Endodermal cell (in vitro differentiated cells): Measurements from ENCODE around the gene ZNF837. TPM values are rescaled to one million over a fixed set of nuclear protein-coding genes. Genes with fewer than 3 reads are reported as not detected.
A peak's percentile ranks its signal among the peaks of the same experiment; 100 is the strongest.

Source experiments
- DNase-seq: peaks from one replicate; pipeline ENCODE4 v3.0.0-alpha.2; 2017
- H3K27ac ChIP-seq: 2 replicates; pipeline ENCODE4 v1.5.1; 2013; ENCODE audit warnings: mild to moderate bottlenecking, low read depth, low read length, moderate library complexity
- H3K27me3 ChIP-seq: 2 replicates; pipeline ENCODE4 v1.6.1; 2013; ENCODE audit warnings: mild to moderate bottlenecking, low read length, moderate library complexity; ENCODE audit not compliant: insufficient read depth, control insufficient read depth, poor library complexity, severe bottlenecking
- H3K36me3 ChIP-seq: 2 replicates; pipeline ENCODE4 v1.7.0; 2013; ENCODE audit warnings: mild to moderate bottlenecking, low read length, moderate library complexity; ENCODE audit not compliant: control insufficient read depth, insufficient read depth
- H3K4me1 ChIP-seq: one replicate; pipeline ENCODE4 v1.7.0; 2013; ENCODE audit warnings: low read length; ENCODE audit not compliant: control insufficient read depth, insufficient read depth
- H3K4me3 ChIP-seq: 2 replicates; pipeline ENCODE4 v1.5.1; 2013; ENCODE audit warnings: mild to moderate bottlenecking, low read length, moderate library complexity
- H3K9ac ChIP-seq: 2 replicates; pipeline ENCODE4 v1.6.1; 2013; ENCODE audit warnings: mild to moderate bottlenecking, low read length, moderate library complexity; ENCODE audit not compliant: poor library complexity, severe bottlenecking; ENCODE audit errors: extremely low read depth
- H3K9me3 ChIP-seq: 2 replicates; pipeline ENCODE4 v1.6.1; 2013; ENCODE audit warnings: mild to moderate bottlenecking, low read length, moderate library complexity; ENCODE audit not compliant: control insufficient read depth
- H3K27ac Mint-ChIP-seq: 2 replicates; pipeline ENCODE4 v1.8.0; 2020; ENCODE audit warnings: mixed read lengths
- H3K27me3 Mint-ChIP-seq: 2 replicates; pipeline ENCODE4 v1.8.0; 2021; ENCODE audit warnings: mild to moderate bottlenecking, mixed read lengths; ENCODE audit not compliant: insufficient read depth
- H3K36me3 Mint-ChIP-seq: 2 replicates; pipeline ENCODE4 v1.8.0; 2020; ENCODE audit warnings: low read depth, mixed read lengths
- H3K4me1 Mint-ChIP-seq: 2 replicates; pipeline ENCODE4 v1.8.0; 2020; ENCODE audit warnings: mixed read lengths
- H3K4me3 Mint-ChIP-seq: 2 replicates; pipeline ENCODE4 v1.8.0; 2020; ENCODE audit warnings: mild to moderate bottlenecking, moderate library complexity, mixed read lengths
- H3K9me3 Mint-ChIP-seq: 2 replicates; pipeline ENCODE4 v1.8.0; 2020; ENCODE audit warnings: mild to moderate bottlenecking, mixed read lengths
- CTCF ChIP-seq: fragments of 200-600 bp; sonication (generic); conservative IDR thresholded peaks from 2 replicates; pipeline ENCODE4 v1.5.0; 2021; ENCODE audit warnings: antibody characterized with exemption, mild to moderate bottlenecking
- WGBS, 2 experiments: methylation state at CpG; one replicate each; pipeline versions ENCODE4 v1.1.5 to v1.1.7; 2013; ENCODE audit warnings: missing lambda C conversion rate in 2 of 2, mixed read lengths in 1 of 2; ENCODE audit not compliant: insufficient coverage in 1 of 2, insufficient read length in 1 of 2; 5-methylcytosine and 5-hydroxymethylcytosine counted together
- microRNA-seq: library from miRNA; unstranded; fragments of <30 nt; microRNA quantifications from one replicate; pipeline ENCODE4 v1.2.0, GENCODE V29; 2020; ENCODE audit warnings: borderline microRNAs expressed
- total RNA-seq, 2 donors: library from RNA; stranded (reverse); fragmentation: NEBNext Ultra II Directional in 1 of 2; extraction: Animal tissue kit (Norgen Biotek cat#: 25700) in 1 of 2; gene quantifications; 2 replicates in 1 of 2; 3 replicates in 1 of 2; pipeline ENCODE4 v1.2.1, GENCODE V29; 2021

ZNF837 gene
- total RNA-seq, 2 donors from 2014 or later: 3.1 to 3.8 TPM

- DNase-seq: no peak
- H3K27ac ChIP-seq: no peak overlapping the region
- peak overlapping the region; percentile 86 for H3K9ac ChIP-seq
- Mint-ChIP-seq H3K36me3 (no peaks in the 10 kb centered on the region), H3K4me1 (peaks cover 6% of the 10 kb centered on the region), H3K9me3 (no peaks in the 10 kb centered on the region), H3K27ac (no peak overlapping the region), H3K27me3 (no peaks in the 10 kb centered on the region), H3K4me3 (no peak overlapping the region)
- H3K4me3 ChIP-seq: peak overlapping the region; percentile 99
- H3K4me1 ChIP-seq: peaks cover 8% of the 10 kb centered on the region
- WGBS, 2 experiments: 86 to 91% methylated on average over 4 to 5 of the region's 6 CpGs
- H3K36me3 ChIP-seq: peaks cover 5% of the 10 kb centered on the region
- H3K27me3 ChIP-seq: no peaks in the 10 kb centered on the region
- no peaks in the 10 kb centered on the region for H3K9me3 ChIP-seq
- no peak for TF ChIP-seq CTCF
Measured at GRCh38 chr19:58325311-58326022, 55.4 kb downstream of the ZNF837 start.

- no peaks in the 10 kb centered on the region for H3K4me1 ChIP-seq
- Mint-ChIP-seq H3K27ac (no peak overlapping the region), H3K4me3 (no peak overlapping the region), H3K27me3 (no peaks in the 10 kb centered on the region), H3K4me1 (no peaks in the 10 kb centered on the region), H3K36me3 (peaks cover 12% of the 10 kb centered on the region), H3K9me3 (no peaks in the 10 kb centered on the region)
- no peak overlapping the region for H3K4me3 ChIP-seq
- TF ChIP-seq CTCF: no peak
- no peak overlapping the region for H3K9ac ChIP-seq
- DNase-seq: no peak
- no peaks in the 10 kb centered on the region for H3K27me3 ChIP-seq
- 93 to 94% methylated on average over 9 to 10 of the region's 10 CpGs for WGBS, 2 experiments
- no peaks in the 10 kb centered on the region for H3K9me3 ChIP-seq
- no peak overlapping the region for H3K27ac ChIP-seq
- H3K36me3 ChIP-seq: peaks cover 15% of the 10 kb centered on the region
Measured at GRCh38 chr19:58319241-58319640, 61.6 kb downstream of the ZNF837 start.

- Histone ChIP-seq H3K4me1 (no peaks in the 10 kb centered on the region), H3K36me3 (peaks cover 24% of the 10 kb centered on the region), H3K9me3 (no peaks in the 10 kb centered on the region), H3K27me3 (no peaks in the 10 kb centered on the region), H3K9ac (no peak overlapping the region), H3K4me3 (no peak overlapping the region), H3K27ac (no peak overlapping the region)
- 72 to 78% methylated on average over 4 of the region's 4 CpGs for WGBS, 2 experiments
- Mint-ChIP-seq H3K36me3 (peaks cover 21% of the 10 kb centered on the region), H3K4me1 (no peaks in the 10 kb centered on the region), H3K4me3 (no peak overlapping the region), H3K9me3 (no peaks in the 10 kb centered on the region), H3K27me3 (no peaks in the 10 kb centered on the region), H3K27ac (no peak overlapping the region)
- TF ChIP-seq CTCF: no peak
- no peak for DNase-seq
Measured at GRCh38 chr19:58318297-58318696, 62.5 kb downstream of the ZNF837 start.

Small RNA genes within 50 kb of the gene (microRNA-seq; reads per million reads assigned to microRNA genes)
- gene MIR4754 (not detected), gene MIR6806 (not detected)

Other genes with a start within 250 kb of the ZNF837 start
- 10 to 100 TPM; 16.7 to 24.7 TPM for gene ZNF329, start 230.2 kb downstream of the ZNF837 start, total RNA-seq
- gene ZNF274, start 198.0 kb downstream of the ZNF837 start, total RNA-seq: 10 to 100 TPM; 23.2 to 24.9 TPM
- gene ZNF544, start 152.1 kb downstream of the ZNF837 start, total RNA-seq: 10 to 100 TPM; 65.7 to 80.2 TPM
- gene ZNF8, start 102.1 kb downstream of the ZNF837 start, total RNA-seq: 10 to 100 TPM; 14.4 to 16.1 TPM
- gene ERVK3-1, start 75.7 kb downstream of the ZNF837 start, total RNA-seq: 10 to 100 TPM; 27.5 to 28.0 TPM
- 1 to 10 TPM; 3.8 TPM for gene ZSCAN22, start 54.0 kb downstream of the ZNF837 start, total RNA-seq
- 10 to 100 TPM; 12.6 to 16.4 TPM for gene A1BG, start 27.5 kb downstream of the ZNF837 start, total RNA-seq
- gene ZNF497, start 18.3 kb downstream of the ZNF837 start, total RNA-seq: 1 to 10 TPM; 5.2 to 5.9 TPM
- 1,000 to 10,000 TPM in 1 of 2 donors, 100 to 1,000 TPM in 1; 896 to 1,039 TPM for gene RPS5, start 6.2 kb upstream of the ZNF837 start, total RNA-seq
- gene RNF225, start 14.6 kb upstream of the ZNF837 start, total RNA-seq: under 1 TPM; 0.82 to 0.92 TPM
- 10 to 100 TPM; 10.3 to 14.8 TPM for gene ZNF584, start 27.6 kb upstream of the ZNF837 start, total RNA-seq
- 1 to 10 TPM in 1 of 2 donors, under 1 TPM in 1; 0.71 to 1.2 TPM for gene ZNF132, start 59.1 kb upstream of the ZNF837 start, total RNA-seq
- gene ZNF324B, start 70.6 kb upstream of the ZNF837 start, total RNA-seq: 1 to 10 TPM; 5.4 to 6.0 TPM
- 1 to 10 TPM; 7.0 to 8.7 TPM for gene ZNF324, start 86.0 kb upstream of the ZNF837 start, total RNA-seq
- 10 to 100 TPM; 10.4 to 10.7 TPM for gene ZNF446, start 95.3 kb upstream of the ZNF837 start, total RNA-seq
- gene SLC27A5, start 131.0 kb upstream of the ZNF837 start, total RNA-seq: 10 to 100 TPM; 13.6 to 15.3 TPM
- 10 to 100 TPM; 19.0 to 19.4 TPM for gene ZBTB45, start 138.8 kb upstream of the ZNF837 start, total RNA-seq
- gene TRIM28, start 163.0 kb upstream of the ZNF837 start, total RNA-seq: 100 to 1,000 TPM; 809 to 859 TPM
- 100 to 1,000 TPM in 1 of 2 donors, 10 to 100 TPM in 1; 97.7 to 147 TPM for gene CHMP2A, start 174.1 kb upstream of the ZNF837 start, total RNA-seq
- gene UBE2M, start 177.6 kb upstream of the ZNF837 start, total RNA-seq: 100 to 1,000 TPM in 1 of 2 donors, 10 to 100 TPM in 1; 90.8 to 116 TPM
- 10 to 100 TPM; 24.3 to 33.1 TPM for gene MZF1, start 192.3 kb upstream of the ZNF837 start, total RNA-seq